ENCODE measurements around the gene GATAD2B. TPM values are rescaled to one million over a fixed set of nuclear protein-coding genes. Genes with fewer than 3 reads are reported as not detected.

The GATAD2B gene
- total RNA-seq, 2 experiments from 2014 or later: 53.6 to 57.5 TPM

GRCh38 chr1:153938996-153939395, 16.2 kb upstream of the GATAD2B start:
- POLR2A ChIA-PET: no interaction called here
- CTCF ChIA-PET: interaction anchor here (0.5 kb wide), 1 partner anchor 31 kb away, joined by 3 read pairs; no protein-coding TSS in a partner anchor

GRCh38 chr1:153937331-153937730, 14.6 kb upstream of the GATAD2B start:
- CTCF ChIA-PET: no interaction called here

GRCh38 chr1:153936011-153936802, 13.4 kb upstream of the GATAD2B start:
- POLR2A ChIA-PET: no interaction called here
- CTCF ChIA-PET: no interaction called here

More at GRCh38 chr1:153937331-153937730, 14.6 kb upstream of the GATAD2B start:
- POLR2A ChIA-PET: no interaction called here

GRCh38 chr1:153934746-153935145, 12.0 kb upstream of the GATAD2B start:
- ChIA-PET CTCF (no interaction called here), POLR2A (no interaction called here)

GRCh38 chr1:153933955-153934354, 11.2 kb upstream of the GATAD2B start:
- CTCF ChIA-PET: no interaction called here
- POLR2A ChIA-PET: interaction anchor here (0.5 kb wide), 1 partner anchor 29 kb away, joined by 3 read pairs; no protein-coding TSS in a partner anchor

- POLR2A ChIA-PET: no interaction called here
- CTCF ChIA-PET: no interaction called here
Measured at GRCh38 chr1:153933430-153933829, 10.7 kb upstream of the GATAD2B start.

- ChIA-PET POLR2A (no interaction called here), CTCF (interaction anchor here (0.6 kb wide), 1 partner anchor 16 kb away, joined by 3 read pairs; no protein-coding TSS in a partner anchor)
Measured at GRCh38 chr1:153932156-153933131, 9.7 kb upstream of the GATAD2B start.

GRCh38 chr1:153929981-153930948, 7.5 kb upstream of the GATAD2B start:
- POLR2A ChIA-PET: no interaction called here
- CTCF ChIA-PET: interaction anchor here (1.4 kb wide), 1 partner anchor 16 kb away, joined by 7 read pairs; the partner anchor contains the start of gene DENND4B

GRCh38 chr1:153929426-153929825, 6.7 kb upstream of the GATAD2B start:
- ChIA-PET CTCF (interaction anchor here (1.4 kb wide), 1 partner anchor 17 kb away, joined by 7 read pairs; the partner anchor contains the start of gene DENND4B), POLR2A (no interaction called here)

GRCh38 chr1:153928791-153929341, 6.1 kb upstream of the GATAD2B start:
- ChIA-PET POLR2A (no interaction called here), CTCF (interaction anchor here (0.7 to 1.4 kb wide), 3 partner anchors 17 to 19 kb away, joined by 3 to 7 read pairs (median 3); partner anchors contain the start of gene DENND4B)

GRCh38 chr1:153928245-153928644, 5.5 kb upstream of the GATAD2B start:
- POLR2A ChIA-PET: no interaction called here

GRCh38 chr1:153926405-153926804, 3.6 kb upstream of the GATAD2B start:
- CTCF ChIA-PET: interaction anchor here (1.5 kb wide), 1 partner anchor 20 kb away, joined by 4 read pairs; the partner anchor contains the start of gene DENND4B
- POLR2A ChIA-PET: interaction anchor here (0.7 kb wide), 1 partner anchor 18 kb away, joined by 5 read pairs; no protein-coding TSS in a partner anchor

More at GRCh38 chr1:153928245-153928644, 5.5 kb upstream of the GATAD2B start:
- CTCF ChIA-PET: interaction anchor here (0.7 to 1.1 kb wide), 2 partner anchors 17 to 19 kb away, joined by 3 read pairs; no protein-coding TSS in a partner anchor

GRCh38 chr1:153922076-153922971, 448 bp downstream of the GATAD2B start:
- POLR2A ChIA-PET: interaction anchor here (0.6 to 3.2 kb wide), 11 partner anchors 16 to 1967 kb away, joined by 3 to 32 read pairs (median 6); partner anchors contain the start of genes DENND4B, JTB and SLC39A1
- CTCF ChIA-PET: interaction anchor here (0.7 to 5.2 kb wide), 6 partner anchors 21 to 125 kb away, joined by 3 to 28 read pairs (median 5); partner anchors contain the start of genes DENND4B and RAB13

- POLR2A ChIA-PET: interaction anchor here (0.6 to 3.2 kb wide), 3 partner anchors 24 to 1968 kb away, joined by 3 to 32 read pairs (median 11); partner anchors contain the start of gene DENND4B
- CTCF ChIA-PET: interaction anchor here (1.9 to 5.2 kb wide), 3 partner anchors 24 to 100 kb away, joined by 6 to 28 read pairs (median 7); partner anchors contain the start of genes DENND4B and RAB13
Measured at GRCh38 chr1:153921803-153922075, 1.0 kb downstream of the GATAD2B start.

- CTCF ChIA-PET: interaction anchor here (0.6 to 5.2 kb wide), 5 partner anchors 16 to 424 kb away, joined by 3 to 28 read pairs (median 6); partner anchors contain the start of genes DENND4B and RAB13
Measured at GRCh38 chr1:153921080-153921802, 1.5 kb downstream of the GATAD2B start.

More at GRCh38 chr1:153921080-153921802, 1.5 kb downstream of the GATAD2B start:
- POLR2A ChIA-PET: interaction anchor here (0.6 to 3.2 kb wide), 3 partner anchors 25 to 1969 kb away, joined by 3 to 32 read pairs (median 11); partner anchors contain the start of gene DENND4B
